HepG2 (cell line): Measurements from ENCODE around the gene AKIRIN1. TPM values are rescaled to one million over a fixed set of nuclear protein-coding genes. Genes with fewer than 3 reads are reported as not detected.
A peak's percentile ranks its signal among the peaks of the same experiment; 100 is the strongest.

Source experiments
- AGO2 ChIP-seq: fragments of 200-400 bp; formaldehyde crosslinking; optimal IDR thresholded peaks from 2 replicates; pipeline ENCODE3; 2017; ENCODE audit warnings: mild to moderate bottlenecking, low read depth, low read length, moderate library complexity
- ARNT ChIP-seq: fragments of 450-650 bp; IDR thresholded peaks from 2 replicates; pipeline ENCODE4 v1.6.1; 2017
- FOXC1 ChIP-seq: sonication (generic); formaldehyde crosslinking; IDR thresholded peaks from 2 replicates; pipeline ENCODE4 v1.8.0; 2022; ENCODE audit warnings: mild to moderate bottlenecking, missing genetic modification reagents, borderline replicate concordance
- FOXP4 ChIP-seq: sonication (generic); formaldehyde crosslinking; IDR thresholded peaks from 2 replicates; pipeline ENCODE4 v1.4.0; 2020; ENCODE audit warnings: missing genetic modification reagents
- GFI1 ChIP-seq: sonication (generic); formaldehyde crosslinking; IDR thresholded peaks from 2 replicates; pipeline ENCODE4 v1.5.0; 2020; ENCODE audit warnings: missing genetic modification reagents, mild to moderate bottlenecking, borderline replicate concordance
- HHEX ChIP-seq: IDR thresholded peaks from 2 replicates; pipeline ENCODE4 v1.6.1; 2016; ENCODE audit warnings: control low read depth
- MTA1 ChIP-seq: sonication (generic); formaldehyde crosslinking; IDR thresholded peaks from 2 replicates; pipeline ENCODE4 v1.4.0; 2020; ENCODE audit warnings: missing genetic modification reagents, mild to moderate bottlenecking, borderline replicate concordance
- MZF1 ChIP-seq: sonication (generic); formaldehyde crosslinking; IDR thresholded peaks from 2 replicates; pipeline ENCODE4 v1.8.1; 2023; ENCODE audit warnings: mild to moderate bottlenecking, missing genetic modification reagents, borderline replicate concordance
- NFE2L2 ChIP-seq: fragments of 150-350 bp; IDR thresholded peaks from 2 replicates; pipeline ENCODE4 v1.6.1; 2014; ENCODE audit warnings: low read length
- NR2F2 ChIP-seq: IDR thresholded peaks from 2 replicates; pipeline ENCODE4 v1.6.1; 2012; ENCODE audit warnings: low read depth, inconsistent platforms, borderline replicate concordance
- PAX8 ChIP-seq: sonication (generic); formaldehyde crosslinking; IDR thresholded peaks from 2 replicates; pipeline ENCODE4 v1.8.0; 2022; ENCODE audit warnings: mild to moderate bottlenecking, missing genetic modification reagents, borderline replicate concordance
- PCBP2 ChIP-seq: fragments of 200-400 bp; formaldehyde crosslinking; optimal IDR thresholded peaks from 2 replicates; pipeline ENCODE3; 2018; ENCODE audit warnings: low read length, low read depth; ENCODE audit not compliant: poor library complexity, severe bottlenecking
- RAD51 ChIP-seq: fragments of 450-650 bp; IDR thresholded peaks from 2 replicates; pipeline ENCODE4 v1.6.1; 2016; ENCODE audit warnings: borderline replicate concordance
- SAP130 ChIP-seq: IDR thresholded peaks from 2 replicates; pipeline ENCODE4 v1.6.1; 2016; ENCODE audit warnings: low read depth
- SETDB1 ChIP-seq: sonication (generic); formaldehyde crosslinking; IDR thresholded peaks from 2 replicates; pipeline ENCODE4 v1.5.1; 2020; ENCODE audit warnings: missing genetic modification reagents, mild to moderate bottlenecking, borderline replicate concordance
- TGIF2 ChIP-seq: IDR thresholded peaks from 2 replicates; pipeline ENCODE4 v1.6.1; 2016; ENCODE audit warnings: control low read depth, missing compliant biosample characterization
- ZFP62 ChIP-seq: sonication (generic); formaldehyde crosslinking; IDR thresholded peaks from 2 replicates; pipeline ENCODE4 v1.4.0; 2020; ENCODE audit warnings: missing genetic modification reagents
- ZMYM4 ChIP-seq: sonication (generic); formaldehyde crosslinking; IDR thresholded peaks from 2 replicates; pipeline ENCODE4 v1.8.1; 2023; ENCODE audit warnings: mild to moderate bottlenecking, missing genetic modification reagents
- ZNF207 ChIP-seq: fragments of 450-650 bp; IDR thresholded peaks from 2 replicates; pipeline ENCODE4 v1.6.1; 2016; ENCODE audit warnings: antibody characterized with exemption, borderline replicate concordance
- ZNF264 ChIP-seq: sonication (generic); formaldehyde crosslinking; IDR thresholded peaks from 2 replicates; pipeline ENCODE4 v1.4.0; 2020; ENCODE audit warnings: missing genetic modification reagents
- ZNF282 ChIP-seq: fragments of 450-650 bp; IDR thresholded peaks from 2 replicates; pipeline ENCODE4 v1.6.1; 2018; ENCODE audit not compliant: partially characterized antibody
- ZNF292 ChIP-seq: sonication (generic); formaldehyde crosslinking; IDR thresholded peaks from 2 replicates; pipeline ENCODE4 v1.8.1; 2022; ENCODE audit warnings: mild to moderate bottlenecking, low read depth, missing genetic modification reagents, borderline replicate concordance
- ZNF550 ChIP-seq: sonication (generic); formaldehyde crosslinking; IDR thresholded peaks from 2 replicates; pipeline ENCODE4 v1.4.0; 2020; ENCODE audit warnings: mild to moderate bottlenecking, missing genetic modification reagents, borderline replicate concordance
- ZNF672 ChIP-seq: sonication (generic); formaldehyde crosslinking; IDR thresholded peaks from 2 replicates; pipeline ENCODE4 v1.8.1; 2022; ENCODE audit warnings: missing genetic modification reagents
- ZNF709 ChIP-seq: sonication (generic); formaldehyde crosslinking; IDR thresholded peaks from 2 replicates; pipeline ENCODE4 v1.5.0; 2020; ENCODE audit warnings: mild to moderate bottlenecking, missing genetic modification reagents
- ZNF761 ChIP-seq: sonication (generic); formaldehyde crosslinking; conservative IDR thresholded peaks from 2 replicates; pipeline ENCODE4 v1.4.0; 2020; ENCODE audit warnings: mild to moderate bottlenecking, missing genetic modification reagents
- ZNF773 ChIP-seq: sonication (generic); formaldehyde crosslinking; IDR thresholded peaks from 2 replicates; pipeline ENCODE4 v1.4.0; 2020; ENCODE audit warnings: missing genetic modification reagents, borderline replicate concordance
- ZNF790 ChIP-seq: sonication (generic); formaldehyde crosslinking; IDR thresholded peaks from 2 replicates; pipeline ENCODE4 v1.8.0; 2022; ENCODE audit warnings: missing genetic modification reagents, mild to moderate bottlenecking, borderline replicate concordance
- polyA plus RNA-seq, 8 experiments: library from polyadenylated mRNA; depleted of rRNA in 3 of 8; stranded (reverse) in 7 of 8; unstranded in 1 of 8; fragments of >200 nt; fragmentation: Illumina TruSeq in 4 of 8; extraction: Trizol in 4 of 8; gene quantifications; 2 replicates each; pipeline versions ENCODE4 v1.2.1 to v1.2.3, GENCODE V29; 2011 to 2016; ENCODE audit warnings: low read depth in 4 of 8, missing spikeins in 1 of 8, mixed read lengths in 1 of 8; ENCODE audit not compliant: insufficient read depth in 1 of 8
- total RNA-seq, 5 experiments: library from RNA; depleted of rRNA; stranded (reverse); fragments of >200 nt; fragmentation: Illumina TruSeq; extraction: Trizol; gene quantifications; 2 replicates each; pipeline ENCODE4 v1.2.3, GENCODE V29; 2016; ENCODE audit warnings: low read depth in 1 of 5
- TF ChIP-seq, protein P1 (sequence below): sonication (generic); formaldehyde crosslinking; IDR thresholded peaks from 2 replicates; pipeline ENCODE4 v1.5.1; 2020; ENCODE audit warnings: mild to moderate bottlenecking, missing genetic modification reagents, moderate library complexity

Gene AKIRIN1
- total and polyA plus RNA-seq, 2 of the 13 experiments (the other 11 are each of a cell fraction or from before 2014, with no cell fraction given): 123 to 157 TPM

DNA sequence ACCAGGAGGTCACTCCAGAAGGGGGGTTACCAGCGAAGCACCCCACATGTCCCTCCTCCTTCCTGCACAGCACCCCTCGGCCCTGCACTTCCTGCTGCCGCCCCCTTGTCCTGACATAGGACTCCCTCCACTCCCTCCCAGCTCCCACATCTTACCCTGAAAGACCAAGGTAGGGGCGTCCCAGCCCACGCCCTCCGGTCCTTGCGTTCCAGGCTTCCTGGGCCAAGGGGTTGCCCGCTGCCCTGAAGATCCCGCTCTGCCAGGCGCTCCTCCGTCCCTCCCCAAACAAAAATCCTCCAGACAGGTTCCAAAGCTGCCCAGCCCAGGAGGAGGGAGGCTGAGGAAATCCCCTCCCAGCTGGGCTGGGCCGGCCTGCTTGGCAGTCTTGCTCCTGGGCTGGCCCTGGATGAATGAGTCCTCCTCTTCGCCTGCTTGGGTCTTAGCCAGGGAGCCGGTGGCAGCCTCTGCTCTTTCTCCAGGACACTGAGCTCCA lies 49.5 kb upstream of the AKIRIN1 start, which contains the start of gene RHBDL2 (continued):
- TF ChIP-seq, protein P1, sequence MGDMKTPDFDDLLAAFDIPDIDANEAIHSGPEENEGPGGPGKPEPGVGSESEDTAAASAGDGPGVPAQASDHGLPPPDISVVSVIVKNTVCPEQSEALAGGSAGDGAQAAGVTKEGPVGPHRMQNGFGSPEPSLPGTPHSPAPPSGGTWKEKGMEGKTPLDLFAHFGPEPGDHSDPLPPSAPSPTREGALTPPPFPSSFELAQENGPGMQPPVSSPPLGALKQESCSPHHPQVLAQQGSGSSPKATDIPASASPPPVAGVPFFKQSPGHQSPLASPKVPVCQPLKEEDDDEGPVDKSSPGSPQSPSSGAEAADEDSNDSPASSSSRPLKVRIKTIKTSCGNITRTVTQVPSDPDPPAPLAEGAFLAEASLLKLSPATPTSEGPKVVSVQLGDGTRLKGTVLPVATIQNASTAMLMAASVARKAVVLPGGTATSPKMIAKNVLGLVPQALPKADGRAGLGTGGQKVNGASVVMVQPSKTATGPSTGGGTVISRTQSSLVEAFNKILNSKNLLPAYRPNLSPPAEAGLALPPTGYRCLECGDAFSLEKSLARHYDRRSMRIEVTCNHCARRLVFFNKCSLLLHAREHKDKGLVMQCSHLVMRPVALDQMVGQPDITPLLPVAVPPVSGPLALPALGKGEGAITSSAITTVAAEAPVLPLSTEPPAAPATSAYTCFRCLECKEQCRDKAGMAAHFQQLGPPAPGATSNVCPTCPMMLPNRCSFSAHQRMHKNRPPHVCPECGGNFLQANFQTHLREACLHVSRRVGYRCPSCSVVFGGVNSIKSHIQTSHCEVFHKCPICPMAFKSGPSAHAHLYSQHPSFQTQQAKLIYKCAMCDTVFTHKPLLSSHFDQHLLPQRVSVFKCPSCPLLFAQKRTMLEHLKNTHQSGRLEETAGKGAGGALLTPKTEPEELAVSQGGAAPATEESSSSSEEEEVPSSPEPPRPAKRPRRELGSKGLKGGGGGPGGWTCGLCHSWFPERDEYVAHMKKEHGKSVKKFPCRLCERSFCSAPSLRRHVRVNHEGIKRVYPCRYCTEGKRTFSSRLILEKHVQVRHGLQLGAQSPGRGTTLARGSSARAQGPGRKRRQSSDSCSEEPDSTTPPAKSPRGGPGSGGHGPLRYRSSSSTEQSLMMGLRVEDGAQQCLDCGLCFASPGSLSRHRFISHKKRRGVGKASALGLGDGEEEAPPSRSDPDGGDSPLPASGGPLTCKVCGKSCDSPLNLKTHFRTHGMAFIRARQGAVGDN: peak; percentile 84
- TF ChIP-seq FOXP4 (no peak), GFI1 (CRISPR knock-in tag) (no peak), ZNF282 (no peak), NFE2L2 (no peak), TGIF2 (CRISPR knock-in tag) (no peak), ZNF672 (CRISPR knock-in tag) (no peak), ZFP62 (CRISPR knock-in tag) (no peak), NR2F2 (no peak), SETDB1 (CRISPR knock-in tag) (no peak), RAD51 (no peak), ZNF292 (CRISPR knock-in tag) (0 out of 2 replicates have a peak, but pooled peaks have one; percentile 2), AGO2 (no peak), ARNT (no peak), PCBP2 (no peak), SAP130 (CRISPR knock-in tag) (0 out of 2 replicates have a peak, but pooled peaks have one; percentile 6), MTA1 (peak; percentile 65; the same call in 1 of the 2 replicates), PAX8 (CRISPR knock-in tag) (no peak), ZNF790 (CRISPR knock-in tag) (no peak), ZNF709 (no peak), ZNF264 (no peak), ZNF761 (no peak), ZNF773 (CRISPR knock-in tag) (no peak), ZMYM4 (no peak), ZNF550 (CRISPR knock-in tag) (no peak), HHEX (no peak), ZNF207 (no peak), FOXC1 (CRISPR knock-in tag) (no peak), MZF1 (CRISPR knock-in tag) (no peak)
